Hindlimb muscle (tissue), 1 donor: ENCODE data around the gene GRM1. TPM values are rescaled to one million over a fixed set of nuclear protein-coding genes. Genes with fewer than 3 reads are reported as not detected.

Source experiments
- DNase-seq: peaks from one replicate; pipeline ENCODE4 v3.0.0-alpha.2; 2013
- polyA plus RNA-seq: library from polyadenylated mRNA; unstranded; fragments of 120-200 nt; gene quantifications from one replicate; pipeline ENCODE4 v1.2.1, GENCODE V29; 2013; ENCODE audit not compliant: insufficient read length

Gene GRM1
- polyA plus RNA-seq, 1 donor = 0.10 TPM

GRCh38 chr6:146388736-146389364 is 360.0 kb downstream of the GRM1 start:
- no peak for DNase-seq

GRCh38 chr6:146389740-146390139 is 360.9 kb downstream of the GRM1 start:
- no peak for DNase-seq

GRCh38 chr6:146397638-146398037 is 368.8 kb downstream of the GRM1 start:
- DNase-seq = no peak

GRCh38 chr6:146402476-146402875 is 373.6 kb downstream of the GRM1 start:
- no peak for DNase-seq

- DNase-seq = no peak
Observed at GRCh38 chr6:146408583-146408982, 379.7 kb downstream of the GRM1 start.

GRCh38 chr6:146410851-146411595 is 382.2 kb downstream of the GRM1 start:
- no peak for DNase-seq

- no peak for DNase-seq
Observed at GRCh38 chr6:146419576-146419975, 390.7 kb downstream of the GRM1 start.

GRCh38 chr6:146420255-146420654 is 391.4 kb downstream of the GRM1 start:
- no peak for DNase-seq

- no peak for DNase-seq
Observed at GRCh38 chr6:146422789-146423375, 394.0 kb downstream of the GRM1 start.

- DNase-seq = no peak
Observed at GRCh38 chr6:146423452-146423851, 394.6 kb downstream of the GRM1 start.

- DNase-seq = peak; percentile 16
Observed at GRCh38 chr6:146426516-146426915, 397.7 kb downstream of the GRM1 start.

GRCh38 chr6:146429831-146430230 is 401.0 kb downstream of the GRM1 start:
- DNase-seq = no peak

- peak; percentile 45 for DNase-seq
Observed at GRCh38 chr6:146433881-146434731, 405.2 kb downstream of the GRM1 start.

- DNase-seq = no peak
Observed at GRCh38 chr6:146434732-146435390, 406.0 kb downstream of the GRM1 start.

- DNase-seq = no peak
Observed at GRCh38 chr6:146441907-146442306, 413.0 kb downstream of the GRM1 start.

- no peak for DNase-seq
Observed at GRCh38 chr6:146444189-146444588, 415.3 kb downstream of the GRM1 start.

GRCh38 chr6:146445233-146445632 is 416.4 kb downstream of the GRM1 start:
- no peak for DNase-seq

GRCh38 chr6:146456886-146457285 is 428.0 kb downstream of the GRM1 start:
- no peak for DNase-seq

- DNase-seq = no peak
Observed at GRCh38 chr6:146460941-146461340, 432.1 kb downstream of the GRM1 start.

- no peak for DNase-seq
Observed at GRCh38 chr6:146470091-146470770, 441.4 kb downstream of the GRM1 start.

- no peak for DNase-seq
Observed at GRCh38 chr6:146472918-146473317, 444.1 kb downstream of the GRM1 start.

GRCh38 chr6:146481527-146481926 is 452.7 kb downstream of the GRM1 start:
- DNase-seq = no peak
